Heart right ventricle (tissue), 16 donors: ENCODE results near the gene R3HCC1L. TPM values are rescaled to one million over a fixed set of nuclear protein-coding genes. Genes with fewer than 3 reads are reported as not detected.

Source experiments
- ATAC-seq, 8 donors: fragments of 200-7000 bp; cut with Tn5 transposase; one replicate each; pipeline ENCODE4 v1.9.1; 2020; ENCODE audit warnings: mild to moderate bottlenecking in 8 of 8, moderate library complexity in 8 of 8, moderate number of reproducible peaks in 1 of 8
- DNase-seq, 2 donors: peaks; one replicate each; pipeline ENCODE4 v3.0.0-alpha.2; 2020
- H3K27ac ChIP-seq, 10 donors: fragments of 200-600 bp; sonication (generic) in 2 of 10; one replicate each; pipeline versions ENCODE4 v1.5.0 to v1.8.0; 2020 to 2022; ENCODE audit warnings: mild to moderate bottlenecking in 3 of 10
- H3K27me3 ChIP-seq, 7 donors: fragments of 200-600 bp; one replicate each; pipeline ENCODE4 v1.8.0; 2021 to 2022; ENCODE audit warnings: mild to moderate bottlenecking in 2 of 7
- H3K36me3 ChIP-seq, 9 donors: fragments of 200-600 bp; sonication (generic) in 1 of 9; one replicate each; pipeline versions ENCODE4 v1.5.0 to v1.8.0; 2020 to 2022; ENCODE audit warnings: mild to moderate bottlenecking in 2 of 9
- H3K4me1 ChIP-seq, 9 donors: fragments of 200-600 bp; sonication (generic) in 1 of 9; one replicate each; pipeline versions ENCODE4 v1.5.0 to v1.8.0; 2020 to 2022; ENCODE audit warnings: mild to moderate bottlenecking in 4 of 9
- H3K4me3 ChIP-seq, 10 donors: fragments of 200-600 bp; sonication (generic) in 2 of 10; one replicate each; pipeline versions ENCODE4 v1.5.0 to v1.8.0; 2020 to 2022; ENCODE audit warnings: mild to moderate bottlenecking in 7 of 10, moderate library complexity in 2 of 10
- H3K9me3 ChIP-seq, 11 donors: fragments of 200-600 bp in 10 of 11; sonication (generic) in 2 of 11; one replicate each; pipeline versions ENCODE4 v1.5.0 to v1.8.0; 2013 to 2022; ENCODE audit warnings: mild to moderate bottlenecking in 2 of 11, control low read depth in 1 of 11, moderate library complexity in 1 of 11
- CTCF ChIP-seq, 9 donors: fragments of 200-600 bp; sonication (generic) in 2 of 9; IDR thresholded peaks; one replicate each; pipeline versions ENCODE4 v1.5.0 to v1.8.0; 2021 to 2022; ENCODE audit warnings: antibody characterized with exemption in 9 of 9, mild to moderate bottlenecking in 5 of 9, moderate library complexity in 1 of 9
- WGBS, 2 donors: extraction: QIAGEN DNeasy Blood & Tissue Kit; methylation state at CpG; one replicate each; pipeline ENCODE4 v1.1.7; 2013; ENCODE audit warnings: inconsistent platforms in 1 of 2; 5-methylcytosine and 5-hydroxymethylcytosine counted together
- intact Hi-C, 10 donors: fragments of 100-400 bp; cut with DNase I; formaldehyde crosslinking; loops; one replicate each; pipeline versions ENCODE4 v1.11.1 to v1.14.2; 2022
- polyA plus RNA-seq, 2 donors: library from polyadenylated mRNA; stranded (reverse); fragments of 200-250 nt; gene quantifications; one replicate each; pipeline ENCODE4 v1.2.3, GENCODE V29; 2013
- total RNA-seq, 10 donors: library from RNA; stranded (reverse); fragmentation: NEBNext Ultra II Directional in 3 of 10; extraction: Animal tissue kit (Norgen Biotek cat#: 25700) in 3 of 10; gene quantifications; one replicate each; pipeline versions ENCODE4 v1.2.1 to v1.2.4, GENCODE V29; 2021 to 2023
- donor health status: Arrhythmogenic right ventricular cardiomyopathy.
- donor health status: ischemic (EF 13 %, LVEDD 7.1; RV severe dilation, severe dysfunction).
- donor health status: healthy with polysubstance abuse.
- donor health status: DM: no; HTN: yes; CAD: no.
- donor health status: DM: no; HTN: no; CAD: no.
- donor health status: ischemic (EF 25% LVEDD 6.9; RV normal size, moderate dysfunction).
- donor health status: ischemic (EF 25% LVEDD 5.7; RV mildly dilated, moderate dysfunction).
- donor health status: healthy.
- donor health status: DM: yes; HTN: yes; CAD: no.
- donor health status: Ischemic cardiomyopathy.
- donor health status: ischemic (EF 35%, LVEDD 5.7; RV mildly dilated, moderate dysfunction).
- donor health status: nonischemic (EF 11% LVEDD 7.7; RV severe dilation, severe dysfunction).
- donor health status: DM: yes; HTN: yes; CAD: no.
- donor health status: PGD.
- donor health status: ischemic (EF 29% LVEDD 5.4; RV normal size, mild dysfunction).
- donor health status: nonischemic (EF 23%, LVEDD 6.1; RV moderate dilation, normal function).

The R3HCC1L gene
- total and polyA plus RNA-seq, 12 donors: 3.3 to 6.9 (median 5.2) TPM

- no peak overlapping the region for H3K27ac ChIP-seq
- H3K36me3 ChIP-seq: peaks cover 0 to 21% (median 0%) of the 10 kb centered on the region in 9 donors
- 91 to 94% methylated on average over 12 of the region's 12 CpGs for WGBS, 2 donors
- ATAC-seq (no peak), DNase-seq (no peak)
- peaks cover 0 to 9% (median 0%) of the 10 kb centered on the region in 9 donors for H3K4me1 ChIP-seq
- H3K27me3 ChIP-seq: no peaks in the 10 kb centered on the region
- no peak for TF ChIP-seq CTCF (IDR thresholded peaks at IDR 0.05)
- intact Hi-C loops: no loop called here
- H3K4me3 ChIP-seq: no peak overlapping the region
- H3K9me3 ChIP-seq: no peaks in the 10 kb centered on the region
Measured at GRCh38 chr10:98257198-98257597, 122.7 kb downstream of the R3HCC1L start.

GRCh38 chr10:98257961-98258360 lies 123.5 kb downstream of the R3HCC1L start:
- 94 to 96% methylated on average over 16 of the region's 16 CpGs for WGBS, 2 donors
- DNase-seq: no peak
- H3K9me3 ChIP-seq: no peaks in the 10 kb centered on the region
- TF ChIP-seq CTCF (IDR thresholded peaks at IDR 0.05): no peak
- H3K4me3 ChIP-seq: no peak overlapping the region
- intact Hi-C loops: no loop called here
- H3K27me3 ChIP-seq: no peaks in the 10 kb centered on the region
- no peak for ATAC-seq
- H3K4me1 ChIP-seq: peaks cover 0 to 11% (median 0%) of the 10 kb centered on the region in 9 donors
- H3K36me3 ChIP-seq: peaks cover 0 to 13% (median 0%) of the 10 kb centered on the region in 9 donors
- H3K27ac ChIP-seq: no peak overlapping the region

GRCh38 chr10:98258683-98259454 lies 124.4 kb downstream of the R3HCC1L start:
- H3K4me1 ChIP-seq: peaks cover 0 to 11% (median 0%) of the 10 kb centered on the region in 9 donors
- H3K36me3 ChIP-seq: peaks cover 0 to 11% (median 0%) of the 10 kb centered on the region in 9 donors
- TF ChIP-seq CTCF (IDR thresholded peaks at IDR 0.05): no peak
- no peak overlapping the region for H3K27ac ChIP-seq
- ATAC-seq (no peak), DNase-seq (no peak)
- no peaks in the 10 kb centered on the region for H3K9me3 ChIP-seq
- no peak overlapping the region for H3K4me3 ChIP-seq
- WGBS, 2 donors: 86 to 88% methylated on average over 13 of the region's 13 CpGs
- intact Hi-C loops: no loop called here
- H3K27me3 ChIP-seq: no peaks in the 10 kb centered on the region

GRCh38 chr10:98259606-98260315 lies 125.3 kb downstream of the R3HCC1L start:
- H3K9me3 ChIP-seq: no peaks in the 10 kb centered on the region
- TF ChIP-seq CTCF (IDR thresholded peaks at IDR 0.05): no peak
- DNase-seq (no peak), ATAC-seq (no peak)
- H3K36me3 ChIP-seq: peaks cover 0 to 11% (median 0%) of the 10 kb centered on the region in 9 donors
- intact Hi-C loops: loop anchor here in 7 of 10 donors (5.0 to 10.0 kb wide), 3 partner anchors 48 to 155 kb away; partner anchors contain the start of gene PYROXD2 (in 2 of the 7)
- H3K27ac ChIP-seq: no peak overlapping the region
- no peak overlapping the region for H3K4me3 ChIP-seq
- H3K27me3 ChIP-seq: no peaks in the 10 kb centered on the region
- 78 to 87% methylated on average over 14 of the region's 14 CpGs for WGBS, 2 donors
- H3K4me1 ChIP-seq: peaks cover 0 to 11% (median 0%) of the 10 kb centered on the region in 9 donors
